Neuronal stem cell (in vitro differentiated cells): ENCODE data around the gene PLCH2.

Experiments
- DNase-seq: peaks from one replicate; pipeline ENCODE4 v3.0.0-alpha.2; 2013; ENCODE audit warnings: low spot score
- H2AFZ ChIP-seq: one replicate; pipeline ENCODE4 v1.6.1; 2013; ENCODE audit warnings: mild to moderate bottlenecking, low read length, inconsistent platforms
- H2AK5ac ChIP-seq: 2 replicates; pipeline ENCODE4 v1.6.1; 2013; ENCODE audit warnings: low read depth, mild to moderate bottlenecking, inconsistent platforms, low read length, moderate library complexity, mixed read lengths
- H2BK120ac ChIP-seq: 2 replicates; pipeline ENCODE4 v1.6.1; 2013; ENCODE audit warnings: low read depth, mild to moderate bottlenecking, inconsistent platforms, low read length, moderate library complexity, mixed read lengths
- H2BK12ac ChIP-seq: one replicate; pipeline ENCODE4 v1.6.1; 2013; ENCODE audit warnings: low read length, inconsistent platforms
- H2BK15ac ChIP-seq: 2 replicates; pipeline ENCODE4 v1.6.1; 2013; ENCODE audit warnings: mild to moderate bottlenecking, low read length, inconsistent platforms, mixed read lengths
- H2BK5ac ChIP-seq: one replicate; pipeline ENCODE4 v1.6.1; 2013; ENCODE audit warnings: inconsistent platforms, mild to moderate bottlenecking, low read length, moderate library complexity
- H3K14ac ChIP-seq: one replicate; pipeline ENCODE4 v1.6.1; 2013; ENCODE audit warnings: low read length, inconsistent platforms
- H3K18ac ChIP-seq: 2 replicates; pipeline ENCODE4 v1.6.1; 2013; ENCODE audit warnings: low read length, inconsistent platforms
- H3K23ac ChIP-seq: 2 replicates; pipeline ENCODE4 v1.6.1; 2013; ENCODE audit warnings: low read depth, mild to moderate bottlenecking, mixed read lengths, low read length, inconsistent platforms; ENCODE audit not compliant: poor library complexity
- H3K27ac ChIP-seq: replicated peaks from 3 replicates; pipeline ENCODE4 v1.5.1; 2013; ENCODE audit warnings: low read length, inconsistent platforms
- H3K27me3 ChIP-seq, 3 experiments: 2 replicates each; pipeline ENCODE4 v1.6.1; 2013; ENCODE audit warnings: low read length in 3 of 3, mild to moderate bottlenecking in 2 of 3, inconsistent platforms in 1 of 3, low read depth in 1 of 3, mixed read lengths in 1 of 3, moderate library complexity in 1 of 3; ENCODE audit not compliant: control insufficient read depth in 3 of 3, insufficient read depth in 3 of 3
- H3K36me3 ChIP-seq, 2 donors: replicated peaks in 1 of 2; 2 replicates each; pipeline ENCODE4 v1.6.1; 2013; ENCODE audit warnings: low read length in 2 of 2; ENCODE audit not compliant: control insufficient read depth in 2 of 2, insufficient read depth in 2 of 2
- H3K4ac ChIP-seq: 2 replicates; pipeline ENCODE4 v1.6.1; 2013; ENCODE audit warnings: inconsistent platforms, mild to moderate bottlenecking, low read length, moderate library complexity
- H3K4me1 ChIP-seq, 2 donors: 1 replicate in 1 of 2; 2 replicates in 1 of 2; pipeline ENCODE4 v1.6.1; 2013; ENCODE audit warnings: low read length in 2 of 2, low read depth in 1 of 2; ENCODE audit not compliant: control insufficient read depth in 2 of 2, insufficient read depth in 1 of 2
- H3K4me2 ChIP-seq: one replicate; pipeline ENCODE4 v1.6.1; 2013; ENCODE audit warnings: mild to moderate bottlenecking, low read length, inconsistent platforms; ENCODE audit not compliant: insufficient read depth, poor library complexity, severe bottlenecking
- H3K4me3 ChIP-seq, 2 donors: 2 replicates each; pipeline ENCODE4 v1.5.1; 2013; ENCODE audit warnings: low read length in 2 of 2, mild to moderate bottlenecking in 2 of 2, inconsistent platforms in 1 of 2, moderate library complexity in 1 of 2
- H3K79me1 ChIP-seq: one replicate; pipeline ENCODE4 v1.6.1; 2013; ENCODE audit warnings: low read depth, mild to moderate bottlenecking, inconsistent platforms, low read length, moderate library complexity
- H3K9ac ChIP-seq: one replicate; pipeline ENCODE4 v1.6.1; 2013; ENCODE audit warnings: mild to moderate bottlenecking, low read depth, low read length, inconsistent platforms; ENCODE audit not compliant: poor library complexity
- H3K9me3 ChIP-seq, 2 donors: replicated peaks in 1 of 2; 2 replicates each; pipeline versions ENCODE3 to v1.6.1; 2013; ENCODE audit warnings: low read length in 2 of 2, mild to moderate bottlenecking in 2 of 2, inconsistent platforms in 1 of 2, low read depth in 1 of 2, mixed read lengths in 1 of 2, moderate library complexity in 1 of 2; ENCODE audit not compliant: control insufficient read depth in 2 of 2, insufficient read depth in 1 of 2
- H4K8ac ChIP-seq: one replicate; pipeline ENCODE4 v1.6.1; 2013; ENCODE audit warnings: low read depth, mild to moderate bottlenecking, inconsistent platforms, low read length, moderate library complexity
- H4K91ac ChIP-seq: one replicate; pipeline ENCODE4 v1.6.1; 2013; ENCODE audit warnings: low read length, low read depth, mild to moderate bottlenecking, inconsistent platforms; ENCODE audit not compliant: poor library complexity
- WGBS, 2 donors: extraction: QIAGEN DNeasy Blood & Tissue Kit; methylation state at CpG; one replicate each; pipeline ENCODE4 v1.1.7; 2013; ENCODE audit warnings: missing lambda C conversion rate in 2 of 2, mixed read lengths in 1 of 2; ENCODE audit not compliant: insufficient read length in 2 of 2, insufficient replicate concordance in 1 of 2; ENCODE audit errors: extremely low coverage in 2 of 2; 5-methylcytosine and 5-hydroxymethylcytosine counted together

Gene PLCH2

DNA sequence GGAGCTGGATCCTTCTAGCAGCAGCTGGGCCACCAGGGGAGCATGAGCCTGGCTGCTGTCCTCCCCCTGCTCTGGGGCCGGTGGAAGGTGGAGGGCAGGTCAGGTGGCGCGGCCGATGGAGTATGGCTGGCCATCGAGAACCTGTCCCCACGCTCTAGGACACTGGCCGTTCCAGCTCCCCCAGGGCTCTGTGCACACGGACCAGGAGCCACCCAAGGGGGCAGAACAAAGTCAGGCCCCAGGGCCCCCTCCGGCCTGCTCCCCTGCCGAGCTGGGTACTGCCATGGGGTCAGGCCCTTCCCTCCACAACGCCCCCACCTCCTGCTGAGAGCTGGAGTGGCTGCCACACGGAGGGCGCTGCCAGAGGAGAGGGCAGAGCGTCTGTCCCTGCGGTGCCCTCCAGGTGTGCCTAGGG, 4.5 kb upstream of the PLCH2 start:
- peak overlapping the region; percentile 96 for H2AK5ac ChIP-seq

DNA sequence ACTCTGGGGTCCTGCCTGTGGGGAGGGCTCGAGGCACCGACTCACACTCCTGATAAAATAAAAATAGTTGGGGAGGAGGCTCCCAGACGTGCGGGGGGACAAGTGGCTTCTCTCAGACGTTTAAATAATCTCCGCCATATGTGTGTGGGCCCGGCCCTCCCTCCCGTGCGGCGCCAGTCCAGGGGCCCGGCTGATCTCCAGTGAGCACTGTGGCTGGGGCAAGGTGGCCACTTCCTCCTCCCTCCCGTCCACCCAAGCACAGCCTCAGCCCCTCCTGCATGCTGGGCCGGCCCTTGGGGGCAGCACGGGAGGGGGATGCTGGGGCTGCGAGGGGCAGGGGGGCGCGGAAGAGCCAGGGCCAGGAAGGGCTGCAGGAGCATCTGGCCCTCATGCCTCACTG, 4.0 kb upstream of the PLCH2 start:
- Histone ChIP-seq H3K9me3 (no peaks in the 10 kb centered on the region), H3K9ac (no peak overlapping the region), H3K23ac (peak overlapping the region; percentile 91), H3K4ac (no peak overlapping the region), H3K18ac (no peak overlapping the region), H3K4me2 (no peak overlapping the region), H2BK15ac (peak overlapping the region; percentile 58), H3K4me3 (no peak overlapping the region), H4K91ac (no peak overlapping the region), H3K27me3 (peaks cover 0 to 86% (median 0%) of the 10 kb centered on the region in 3 experiments), H2BK12ac (peak overlapping the region; percentile 22), H3K36me3 (no peaks in the 10 kb centered on the region), H2AFZ (no peak overlapping the region), H3K27ac (no peak overlapping the region), H3K14ac (peak overlapping the region; percentile 82), H2BK5ac (peak overlapping the region; percentile 24), H2AK5ac (peak overlapping the region; percentile 96), H2BK120ac (no peak overlapping the region), H4K8ac (no peak overlapping the region), H3K4me1 (peaks cover 19 to 32% of the 10 kb centered on the region in 2 donors), H3K79me1 (peaks cover 7% of the 10 kb centered on the region)
- DNase-seq, result no peak
- WGBS, 2 donors, result no CpG with 5 or more reads among the region's 17 CpGs

More for the DNA sequence above, 4.5 kb upstream of the PLCH2 start:
- Histone ChIP-seq H3K23ac (peak overlapping the region; percentile 55), H3K9me3 (no peaks in the 10 kb centered on the region), H3K4me1 (peaks cover 23 to 34% of the 10 kb centered on the region in 2 donors), H3K79me1 (peaks cover 7% of the 10 kb centered on the region), H4K8ac (no peak overlapping the region), H4K91ac (no peak overlapping the region), H3K4me2 (no peak overlapping the region), H3K36me3 (no peaks in the 10 kb centered on the region), H3K27ac (no peak overlapping the region), H2BK120ac (no peak overlapping the region), H2BK5ac (peak overlapping the region; percentile 39), H2BK15ac (peak overlapping the region; percentile 58), H3K14ac (peak overlapping the region; percentile 71), H3K4ac (no peak overlapping the region), H3K27me3 (peaks cover 0 to 84% (median 0%) of the 10 kb centered on the region in 3 experiments), H3K4me3 (no peak overlapping the region), H3K18ac (peak overlapping the region; percentile 57), H2BK12ac (no peak overlapping the region), H2AFZ (no peak overlapping the region), H3K9ac (no peak overlapping the region)
- DNase-seq, result no peak
- no CpG with 5 or more reads among the region's 15 CpGs for WGBS, 2 donors

DNA sequence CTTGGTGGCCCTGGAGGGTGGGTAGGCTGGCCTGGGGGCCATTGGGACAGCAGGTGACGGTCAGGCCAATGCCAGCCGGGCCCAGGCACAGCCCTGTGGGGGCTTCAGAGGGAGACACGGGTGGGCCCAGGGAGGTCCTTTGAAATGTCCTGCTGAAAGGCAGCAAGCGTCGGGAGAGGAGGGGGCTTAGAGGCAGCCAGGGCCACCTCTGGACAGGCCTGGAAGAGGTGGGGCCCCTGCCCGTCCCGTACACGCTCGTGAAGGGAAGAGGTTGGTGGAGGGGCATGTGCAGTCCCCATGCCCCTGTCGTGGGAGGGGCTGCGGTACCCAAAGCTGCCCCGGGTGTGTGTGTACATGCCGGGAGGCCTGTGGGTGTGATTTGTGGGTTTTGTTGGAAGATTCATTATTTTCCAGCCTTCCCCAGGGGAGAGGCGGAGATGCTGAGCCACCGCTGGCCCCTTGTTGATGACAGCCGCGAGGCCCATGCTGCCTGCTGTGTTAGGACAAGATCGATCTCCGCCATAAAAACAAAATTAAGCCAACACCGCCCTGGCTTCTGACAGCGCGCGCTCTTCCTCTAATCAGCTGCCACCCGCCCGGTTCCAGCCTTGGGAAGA, 3.4 kb upstream of the PLCH2 start:
- H3K14ac ChIP-seq, result peak overlapping the region; percentile 98
- no peaks in the 10 kb centered on the region for H3K9me3 ChIP-seq
- H4K8ac ChIP-seq, result no peak overlapping the region
- no peak for DNase-seq
- no peak overlapping the region for H3K4me3 ChIP-seq
- peak overlapping the region; percentile 91 for H3K23ac ChIP-seq
- peaks cover 18 to 36% of the 10 kb centered on the region in 2 donors for H3K4me1 ChIP-seq
- H2BK120ac ChIP-seq, result no peak overlapping the region
- H2BK15ac ChIP-seq, result peak overlapping the region; percentile 75
- H3K9ac ChIP-seq, result no peak overlapping the region
- no peak overlapping the region for H3K4me2 ChIP-seq
- WGBS, 2 donors, result no CpG with 5 or more reads among the region's 25 CpGs
- H3K27me3 ChIP-seq, result peaks cover 0 to 85% (median 0%) of the 10 kb centered on the region in 3 experiments
- H3K18ac ChIP-seq, result peak overlapping the region; percentile 94
- peak overlapping the region; percentile 96 for H2AK5ac ChIP-seq
- H3K36me3 ChIP-seq, result no peaks in the 10 kb centered on the region
- no peak overlapping the region for H3K27ac ChIP-seq
- no peak overlapping the region for H4K91ac ChIP-seq
- H3K79me1 ChIP-seq, result peaks cover 10% of the 10 kb centered on the region
- no peak overlapping the region for H2AFZ ChIP-seq
- peak overlapping the region; percentile 22 for H2BK12ac ChIP-seq
- peak overlapping the region; percentile 95 for H2BK5ac ChIP-seq
- H3K4ac ChIP-seq, result no peak overlapping the region

GRCh38 chr1:2473198-2473597, 2.9 kb upstream of the PLCH2 start:
- Histone ChIP-seq H2AFZ (no peak overlapping the region), H3K18ac (peak overlapping the region; percentile 94), H2BK12ac (peak overlapping the region; percentile 95), H3K4me2 (no peak overlapping the region), H3K14ac (peak overlapping the region; percentile 98), H3K79me1 (peaks cover 13% of the 10 kb centered on the region), H3K4me3 (no peak overlapping the region), H3K4ac (peak overlapping the region; percentile 98), H3K9ac (peak overlapping the region; percentile 81), H2BK15ac (peak overlapping the region; percentile 100), H4K8ac (no peak overlapping the region), H2BK5ac (peak overlapping the region; percentile 95), H2BK120ac (no peak overlapping the region), H2AK5ac (peak overlapping the region; percentile 93), H3K9me3 (no peaks in the 10 kb centered on the region), H3K36me3 (no peaks in the 10 kb centered on the region), H4K91ac (peak overlapping the region; percentile 22), H3K27ac (no peak overlapping the region), H3K27me3 (peaks cover 0 to 83% (median 0%) of the 10 kb centered on the region in 3 experiments), H3K4me1 (peaks cover 23 to 42% of the 10 kb centered on the region in 2 donors), H3K23ac (peak overlapping the region; percentile 91)
- no peak for DNase-seq
- no CpG with 5 or more reads among the region's 13 CpGs for WGBS, 2 donors
